HepG2 (cell line): ENCODE results near the gene SIRPA. TPM values are rescaled to one million over a fixed set of nuclear protein-coding genes. Genes with fewer than 3 reads are reported as not detected.

ENCODE experiments used
- ARHGAP35 ChIP-seq: sonication (generic); formaldehyde crosslinking; IDR thresholded peaks from 2 replicates; pipeline ENCODE4 v1.9.0; 2022; ENCODE audit warnings: mild to moderate bottlenecking, inconsistent platforms, moderate library complexity, missing genetic modification reagents, borderline replicate concordance
- BRF2 ChIP-seq: sonication (generic); formaldehyde crosslinking; IDR thresholded peaks from 2 replicates; pipeline ENCODE4 v1.8.1; 2022; ENCODE audit warnings: mild to moderate bottlenecking, missing genetic modification reagents
- CBFB ChIP-seq: sonication (generic); formaldehyde crosslinking; IDR thresholded peaks from 2 replicates; pipeline ENCODE4 v1.4.0; 2020; ENCODE audit warnings: missing genetic modification reagents
- DPF2 ChIP-seq: sonication (generic); formaldehyde crosslinking; IDR thresholded peaks from 2 replicates; pipeline ENCODE4 v1.4.0; 2020; ENCODE audit warnings: mild to moderate bottlenecking, low read depth, missing genetic modification reagents, borderline replicate concordance
- E2F5 ChIP-seq: sonication (generic); formaldehyde crosslinking; conservative IDR thresholded peaks from 2 replicates; pipeline ENCODE4 v1.4.0; 2020; ENCODE audit warnings: missing genetic modification reagents
- ETV5 ChIP-seq: IDR thresholded peaks from 2 replicates; pipeline ENCODE4 v1.6.1; 2018; ENCODE audit warnings: missing biosample characterization, missing genetic modification reagents, inconsistent platforms, borderline replicate concordance
- GZF1 ChIP-seq: sonication (generic); formaldehyde crosslinking; IDR thresholded peaks from 2 replicates; pipeline ENCODE4 v1.5.1; 2020; ENCODE audit warnings: mild to moderate bottlenecking, missing genetic modification reagents
- HNF1A ChIP-seq, 2 experiments: sonication (generic) in 1 of 2; formaldehyde crosslinking in 1 of 2; IDR thresholded peaks; 2 replicates each; pipeline versions ENCODE4 v1.4.0 to v1.6.1; 2016 to 2020; ENCODE audit warnings: borderline replicate concordance in 1 of 2, low read depth in 1 of 2, mild to moderate bottlenecking in 1 of 2, missing genetic modification reagents in 1 of 2
- HOXA5 ChIP-seq: sonication (generic); formaldehyde crosslinking; IDR thresholded peaks from 2 replicates; pipeline ENCODE4 v1.4.0; 2020; ENCODE audit warnings: missing genetic modification reagents
- NR0B2 ChIP-seq: sonication (generic); formaldehyde crosslinking; IDR thresholded peaks from 2 replicates; pipeline ENCODE4 v1.4.0; 2020; ENCODE audit warnings: mild to moderate bottlenecking, missing genetic modification reagents
- PAX8 ChIP-seq: sonication (generic); formaldehyde crosslinking; IDR thresholded peaks from 2 replicates; pipeline ENCODE4 v1.8.0; 2022; ENCODE audit warnings: mild to moderate bottlenecking, missing genetic modification reagents, borderline replicate concordance
- PCBP1 ChIP-seq: fragments of 200-400 bp; formaldehyde crosslinking; IDR thresholded peaks from 2 replicates; pipeline ENCODE4 v1.6.1; 2017; ENCODE audit warnings: mild to moderate bottlenecking, low read depth, low read length, borderline replicate concordance
- SSRP1 ChIP-seq: IDR thresholded peaks from 2 replicates; pipeline ENCODE4 v1.6.1; 2016; ENCODE audit warnings: control low read depth
- TBL1XR1 ChIP-seq: fragments of 150-350 bp; IDR thresholded peaks from 2 replicates; pipeline ENCODE4 v1.6.1; 2014; ENCODE audit warnings: borderline replicate concordance, low read length; ENCODE audit not compliant: partially characterized antibody
- TBX3 ChIP-seq: fragments of 450-650 bp; IDR thresholded peaks from 2 replicates; pipeline ENCODE4 v1.6.1; 2017; ENCODE audit warnings: antibody characterized with exemption, mild to moderate bottlenecking, inconsistent platforms, borderline replicate concordance
- TEAD2 ChIP-seq: sonication (generic); formaldehyde crosslinking; IDR thresholded peaks from 2 replicates; pipeline ENCODE4 v1.9.0; 2021; ENCODE audit warnings: missing genetic modification reagents
- ZNF207 ChIP-seq: fragments of 450-650 bp; IDR thresholded peaks from 2 replicates; pipeline ENCODE4 v1.6.1; 2016; ENCODE audit warnings: antibody characterized with exemption, borderline replicate concordance
- ZNF546 ChIP-seq: sonication (generic); formaldehyde crosslinking; conservative IDR thresholded peaks from 2 replicates; pipeline ENCODE4 v1.8.1; 2023; ENCODE audit warnings: mild to moderate bottlenecking, missing genetic modification reagents
- ZNF614 ChIP-seq: IDR thresholded peaks from 2 replicates; pipeline ENCODE4 v1.6.1; 2018; ENCODE audit warnings: missing biosample characterization, missing genetic modification reagents, inconsistent platforms, borderline replicate concordance
- polyA plus RNA-seq, 8 experiments: library from polyadenylated mRNA; depleted of rRNA in 3 of 8; stranded (reverse) in 7 of 8; unstranded in 1 of 8; fragments of >200 nt; fragmentation: Illumina TruSeq in 4 of 8; extraction: Trizol in 4 of 8; gene quantifications; 2 replicates each; pipeline versions ENCODE4 v1.2.1 to v1.2.3, GENCODE V29; 2011 to 2016; ENCODE audit warnings: low read depth in 4 of 8, missing spikeins in 1 of 8, mixed read lengths in 1 of 8; ENCODE audit not compliant: insufficient read depth in 1 of 8
- total RNA-seq, 5 experiments: library from RNA; depleted of rRNA; stranded (reverse); fragments of >200 nt; fragmentation: Illumina TruSeq; extraction: Trizol; gene quantifications; 2 replicates each; pipeline ENCODE4 v1.2.3, GENCODE V29; 2016; ENCODE audit warnings: low read depth in 1 of 5

Gene SIRPA
- total and polyA plus RNA-seq, 2 of the 13 experiments (the other 11 are each of a cell fraction or from before 2014, with no cell fraction given), result 7.2 to 17.6 TPM

- no peak for TF ChIP-seq PCBP1
- TF ChIP-seq TBX3, result no peak
- TF ChIP-seq E2F5 (CRISPR knock-in tag), result 0 out of 2 replicates have a peak, but pooled peaks have one; percentile 46
- TF ChIP-seq TEAD2 (CRISPR knock-in tag), result no peak
- no peak for TF ChIP-seq BRF2 (CRISPR knock-in tag)
- TF ChIP-seq HNF1A (IDR thresholded peaks at IDR 0.05; ENCODE audit: low read depth), result no peak
- TF ChIP-seq HNF1A (CRISPR knock-in tag; IDR thresholded peaks at IDR 0.05; ENCODE audit: borderline replicate concordance), result 0 out of 2 replicates have a peak, but pooled peaks have one; percentile 33
- TF ChIP-seq ETV5 (CRISPR knock-in tag), result no peak
- TF ChIP-seq ARHGAP35 (CRISPR knock-in tag), result peak; percentile 75; the same call in 1 of the 2 replicates
- no peak for TF ChIP-seq TBL1XR1
- no peak for TF ChIP-seq ZNF207
- TF ChIP-seq SSRP1, result no peak
- peak; percentile 60; the same call in 1 of the 2 replicates for TF ChIP-seq ZNF614 (CRISPR knock-in tag)
- peak; percentile 58; the same call in 1 of the 2 replicates for TF ChIP-seq NR0B2
- TF ChIP-seq DPF2 (CRISPR knock-in tag), result no peak
- TF ChIP-seq HOXA5, result no peak
- TF ChIP-seq ZNF546 (CRISPR knock-in tag), result no peak
- no peak for TF ChIP-seq GZF1 (CRISPR knock-in tag)
- no peak for TF ChIP-seq PAX8
- peak; percentile 78; the same call in 1 of the 2 replicates for TF ChIP-seq CBFB (CRISPR knock-in tag)
These were observed 70.5 kb downstream of the SIRPA start (continued) for GRCh38 chr20:1965520-1966351.
